ENCODE results near the gene SPHK1.

DNA sequence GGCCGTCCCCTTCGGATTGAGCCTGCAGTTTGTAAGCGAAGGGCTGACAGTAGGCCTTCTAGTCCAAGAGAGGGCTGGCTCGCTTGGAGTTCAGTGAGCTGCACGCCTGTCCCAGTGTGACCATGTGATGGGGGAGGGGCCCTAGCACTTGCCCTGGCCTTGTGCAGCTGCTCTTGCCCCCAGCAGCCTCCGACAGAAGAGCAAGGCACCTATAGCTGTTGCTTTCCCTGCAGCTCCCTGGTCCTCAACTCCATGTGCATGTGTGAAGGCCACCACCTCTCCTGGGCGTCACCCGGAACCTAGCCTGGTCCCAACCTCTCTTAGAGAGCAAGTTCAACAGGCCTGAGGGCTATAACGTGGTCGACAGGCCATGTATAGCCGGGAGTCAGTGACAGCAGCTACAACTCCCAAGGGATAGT is 5.6 kb downstream of the SPHK1 start:
- TF ChIP-seq POLR2A (IDR thresholded peaks at IDR 0.05; ENCODE audit: low read depth, low read length), result no peak
- no peak for TF ChIP-seq TAF1 (IDR thresholded peaks at IDR 0.05; ENCODE audit: borderline replicate concordance, low read depth, low read length)
- TF ChIP-seq POLR2AphosphoS5 (IDR thresholded peaks at IDR 0.05; ENCODE audit: low read depth, low read length), result no peak
